ENCODE data around the gene SERPINA3. TPM values are rescaled to one million over a fixed set of nuclear protein-coding genes. Genes with fewer than 3 reads are reported as not detected.
A peak's percentile ranks its signal among the peaks of the same experiment; 100 is the strongest.

SERPINA3 gene
- total and polyA plus RNA-seq, 9 donors, result 49.6 to 291 (median 224) TPM

- TF ChIP-seq EP300 (IDR thresholded peaks at IDR 0.05) (no peak), CTCF (IDR thresholded peaks at IDR 0.05) (no peak), POLR2A (IDR thresholded peaks at IDR 0.05) (no peak)
- no peaks in the 10 kb centered on the region for H3K36me3 ChIP-seq
- intact Hi-C loops (cut with DNase I), result no loop called here
- H3K27ac ChIP-seq, result peak overlapping the region; percentile 54 to 86
- 30 to 37% (median 33%) methylated on average over 3 of the region's 3 CpGs for WGBS, 3 donors
- H3K9me3 ChIP-seq, result no peaks in the 10 kb centered on the region
- peak in 3 of 5 donors; percentile 26 to 59 (median 56) for DNase-seq
- H3K27me3 ChIP-seq, result no peaks in the 10 kb centered on the region
- H3K4me3 ChIP-seq, result no peak overlapping the region
- H3K4me1 ChIP-seq (ENCODE audit: insufficient read depth), result peaks cover 38% of the 10 kb centered on the region
Measured at GRCh38 chr14:94599656-94600004, 12.6 kb upstream of the SERPINA3 start.

DNA sequence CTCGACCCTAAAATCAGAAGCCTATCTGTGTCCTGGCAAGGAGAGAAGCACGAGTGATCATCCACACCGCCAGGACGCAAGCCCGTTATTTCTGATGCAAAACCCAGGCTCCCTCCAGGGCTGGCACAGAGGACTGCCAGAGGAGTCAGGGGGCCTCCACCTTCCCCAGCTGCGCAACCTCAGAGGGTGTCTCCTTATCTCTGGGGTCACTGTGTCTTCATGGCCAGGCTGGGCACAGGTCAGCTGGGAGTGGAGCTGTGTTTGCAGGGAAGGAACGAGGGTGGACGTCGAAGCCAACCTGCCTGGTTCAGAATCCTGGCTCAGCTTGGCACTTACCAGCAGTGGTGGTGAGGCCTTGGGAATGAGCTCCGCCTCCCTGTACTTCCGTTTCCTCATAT is 12.0 kb upstream of the SERPINA3 start:
- Histone ChIP-seq H3K9me3 (no peaks in the 10 kb centered on the region), H3K36me3 (no peaks in the 10 kb centered on the region), H3K27me3 (no peaks in the 10 kb centered on the region), H3K4me1 (ENCODE audit: insufficient read depth) (peaks cover 42% of the 10 kb centered on the region), H3K27ac (peak overlapping the region; percentile 54 to 86), H3K4me3 (no peak overlapping the region)
- DNase-seq, result peak in 4 of 5 donors; percentile 26 to 56 (median 54)
- WGBS, 3 donors, result 80 to 86% (median 80%) methylated on average over 11 of the region's 11 CpGs
- TF ChIP-seq EP300 (IDR thresholded peaks at IDR 0.05), result no peak
- no peak for TF ChIP-seq CTCF (IDR thresholded peaks at IDR 0.05)
- TF ChIP-seq POLR2A (IDR thresholded peaks at IDR 0.05), result no peak
- intact Hi-C loops (cut with DNase I), result no loop called here

DNA sequence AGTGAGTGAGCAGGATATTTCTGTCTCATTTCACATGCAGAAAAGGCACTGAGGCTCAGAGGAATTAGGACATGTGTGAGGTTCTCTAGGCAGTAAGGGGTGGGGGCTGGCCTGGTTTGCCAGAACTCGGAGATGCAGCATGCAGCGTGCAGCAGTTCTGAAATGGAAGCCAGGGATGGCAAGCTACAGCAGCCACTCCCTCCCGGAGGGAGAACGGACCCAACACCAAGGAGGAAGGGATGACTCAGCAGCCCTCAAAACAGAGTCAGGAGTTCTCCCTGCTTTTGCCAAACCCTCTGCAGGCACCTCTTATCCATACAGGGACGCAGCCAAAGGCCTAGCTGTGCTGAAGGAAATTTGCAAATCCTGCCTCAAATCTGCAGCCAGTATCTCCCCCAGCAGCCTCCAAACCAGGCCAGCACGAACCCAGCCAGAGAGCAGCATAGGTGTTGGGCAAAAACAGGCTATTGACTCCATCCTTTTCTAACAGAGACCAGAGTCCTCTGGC is 10.3 kb upstream of the SERPINA3 start:
- intact Hi-C loops (cut with DNase I), result no loop called here
- WGBS, 3 donors, result 3 to 4% (median 4%) methylated on average over 6 of the region's 6 CpGs
- peaks cover 39% of the 10 kb centered on the region for H3K4me1 ChIP-seq (ENCODE audit: insufficient read depth)
- no peaks in the 10 kb centered on the region for H3K9me3 ChIP-seq
- H3K27me3 ChIP-seq, result no peaks in the 10 kb centered on the region
- no peak for TF ChIP-seq POLR2A (IDR thresholded peaks at IDR 0.05)
- no peak for TF ChIP-seq CTCF (IDR thresholded peaks at IDR 0.05)
- no peak for TF ChIP-seq EP300 (IDR thresholded peaks at IDR 0.05)
- peak overlapping the region; percentile 79 to 86 for H3K27ac ChIP-seq
- H3K4me3 ChIP-seq, result no peak overlapping the region
- no peaks in the 10 kb centered on the region for H3K36me3 ChIP-seq
- DNase-seq, result peak; percentile 79 to 89 (median 83)

GRCh38 chr14:94602722-94603121 is 9.5 kb upstream of the SERPINA3 start:
- peak in 1 of 5 donors; percentile 25 for DNase-seq
- no peak overlapping the region for H3K4me3 ChIP-seq
- TF ChIP-seq EP300 (IDR thresholded peaks at IDR 0.05), result no peak
- TF ChIP-seq CTCF (IDR thresholded peaks at IDR 0.05), result no peak
- TF ChIP-seq POLR2A (IDR thresholded peaks at IDR 0.05), result no peak
- H3K27ac ChIP-seq, result peak overlapping the region; percentile 33 to 86
- intact Hi-C loops (cut with DNase I), result no loop called here
- WGBS, 3 donors, result 92 to 96% (median 94%) methylated on average over 5 of the region's 5 CpGs
- H3K27me3 ChIP-seq, result no peaks in the 10 kb centered on the region
- H3K4me1 ChIP-seq (ENCODE audit: insufficient read depth), result peaks cover 39% of the 10 kb centered on the region
- H3K36me3 ChIP-seq, result no peaks in the 10 kb centered on the region
- no peaks in the 10 kb centered on the region for H3K9me3 ChIP-seq

Measured in ovary (tissue), 9 donors.